Tibial artery (tissue), 4 donors: ENCODE results near the gene PHOX2B.

Experiments
- DNase-seq, 2 donors: peaks; one replicate each; pipeline ENCODE4 v3.0.0-alpha.2; 2019
- H3K27ac ChIP-seq, 2 donors: fragments of 200-600 bp; sonication (generic) in 1 of 2; 1 replicate in 1 of 2; 2 replicates in 1 of 2; pipeline ENCODE4 v1.5.1; 2018 to 2019; ENCODE audit warnings: mild to moderate bottlenecking in 1 of 2
- H3K27me3 ChIP-seq, 2 donors: fragments of 200-600 bp; sonication (generic) in 1 of 2; one replicate each; pipeline versions ENCODE4 v1.5.1 to v1.6.0; 2016 to 2019
- H3K36me3 ChIP-seq, 3 donors: fragments of 200-600 bp; sonication (generic) in 2 of 3; one replicate each; pipeline ENCODE4 v1.5.1; 2016 to 2019; ENCODE audit warnings: mild to moderate bottlenecking in 2 of 3
- H3K4me1 ChIP-seq, 4 donors: fragments of 200-600 bp; sonication (generic) in 2 of 4; 1 replicate in 3 of 4; 2 replicates in 1 of 4; pipeline ENCODE4 v1.5.1; 2016 to 2019
- H3K4me3 ChIP-seq, 2 donors: fragments of 200-600 bp; sonication (generic) in 1 of 2; 1 replicate in 1 of 2; 2 replicates in 1 of 2; pipeline ENCODE4 v1.5.1; 2018 to 2019; ENCODE audit warnings: mild to moderate bottlenecking in 2 of 2
- H3K9me3 ChIP-seq, 3 donors: fragments of 200-600 bp; sonication (generic) in 1 of 3; one replicate each; pipeline ENCODE4 v1.5.1; 2016 to 2019
- intact Hi-C: fragments of 100-400 bp; cut with DNase I; formaldehyde crosslinking; loops from one replicate; pipeline ENCODE4 v1.15.0; 2023; ENCODE audit warnings: low total_unique reads
- TF ChIP-seq, protein P1 (sequence below), 2 experiments: fragments of 200-600 bp in 1 of 2; fragments of 450-650 bp in 1 of 2; IDR thresholded peaks; one replicate each; pipeline ENCODE4 v1.5.1; 2017 to 2019; ENCODE audit warnings: antibody characterized with exemption in 2 of 2, mild to moderate bottlenecking in 1 of 2, moderate library complexity in 1 of 2

Gene PHOX2B

DNA sequence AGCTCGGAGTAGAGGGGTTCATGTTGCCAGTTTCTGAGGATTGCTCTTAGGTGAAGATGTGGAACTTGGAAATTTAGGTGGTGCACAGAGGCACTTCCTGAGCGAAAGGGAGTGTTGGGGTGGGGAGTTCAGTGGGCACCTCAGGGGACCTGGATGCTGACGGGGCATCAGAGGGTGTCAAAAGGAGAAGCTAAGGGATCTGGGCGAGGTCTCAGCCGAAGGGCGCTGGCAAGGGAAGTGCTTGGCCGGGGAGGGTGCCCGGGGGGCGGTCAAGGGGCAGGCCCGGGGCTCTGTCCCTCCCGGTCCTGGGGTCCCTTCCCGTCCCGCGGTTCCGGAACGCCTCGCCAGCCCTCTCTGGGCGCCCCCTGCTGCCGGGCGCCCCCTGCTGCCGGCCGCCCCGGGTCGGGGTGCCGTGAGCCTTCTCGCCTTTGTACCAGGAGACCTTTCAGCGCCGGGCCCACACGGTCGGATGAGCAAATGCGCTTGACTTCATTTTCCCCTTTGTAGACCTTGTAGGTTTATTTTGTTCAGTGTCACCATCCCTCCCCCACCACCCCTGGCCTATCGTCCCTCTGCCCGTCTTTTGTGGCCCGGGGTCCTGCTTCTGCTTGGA, 3.0 kb upstream of the PHOX2B start:
- Histone ChIP-seq H3K27ac (no peak overlapping the region), H3K27me3 (peaks cover 0 to 82% of the 10 kb centered on the region in 2 donors), H3K4me3 (no peak overlapping the region), H3K36me3 (no peaks in the 10 kb centered on the region), H3K9me3 (no peaks in the 10 kb centered on the region), H3K4me1 (peaks cover 0 to 26% (median 8%) of the 10 kb centered on the region in 4 donors)
- intact Hi-C loops, result no loop called here
- no peak for DNase-seq
- TF ChIP-seq, protein P1, sequence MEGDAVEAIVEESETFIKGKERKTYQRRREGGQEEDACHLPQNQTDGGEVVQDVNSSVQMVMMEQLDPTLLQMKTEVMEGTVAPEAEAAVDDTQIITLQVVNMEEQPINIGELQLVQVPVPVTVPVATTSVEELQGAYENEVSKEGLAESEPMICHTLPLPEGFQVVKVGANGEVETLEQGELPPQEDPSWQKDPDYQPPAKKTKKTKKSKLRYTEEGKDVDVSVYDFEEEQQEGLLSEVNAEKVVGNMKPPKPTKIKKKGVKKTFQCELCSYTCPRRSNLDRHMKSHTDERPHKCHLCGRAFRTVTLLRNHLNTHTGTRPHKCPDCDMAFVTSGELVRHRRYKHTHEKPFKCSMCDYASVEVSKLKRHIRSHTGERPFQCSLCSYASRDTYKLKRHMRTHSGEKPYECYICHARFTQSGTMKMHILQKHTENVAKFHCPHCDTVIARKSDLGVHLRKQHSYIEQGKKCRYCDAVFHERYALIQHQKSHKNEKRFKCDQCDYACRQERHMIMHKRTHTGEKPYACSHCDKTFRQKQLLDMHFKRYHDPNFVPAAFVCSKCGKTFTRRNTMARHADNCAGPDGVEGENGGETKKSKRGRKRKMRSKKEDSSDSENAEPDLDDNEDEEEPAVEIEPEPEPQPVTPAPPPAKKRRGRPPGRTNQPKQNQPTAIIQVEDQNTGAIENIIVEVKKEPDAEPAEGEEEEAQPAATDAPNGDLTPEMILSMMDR (IDR thresholded peaks at IDR 0.05), result no peak

DNA sequence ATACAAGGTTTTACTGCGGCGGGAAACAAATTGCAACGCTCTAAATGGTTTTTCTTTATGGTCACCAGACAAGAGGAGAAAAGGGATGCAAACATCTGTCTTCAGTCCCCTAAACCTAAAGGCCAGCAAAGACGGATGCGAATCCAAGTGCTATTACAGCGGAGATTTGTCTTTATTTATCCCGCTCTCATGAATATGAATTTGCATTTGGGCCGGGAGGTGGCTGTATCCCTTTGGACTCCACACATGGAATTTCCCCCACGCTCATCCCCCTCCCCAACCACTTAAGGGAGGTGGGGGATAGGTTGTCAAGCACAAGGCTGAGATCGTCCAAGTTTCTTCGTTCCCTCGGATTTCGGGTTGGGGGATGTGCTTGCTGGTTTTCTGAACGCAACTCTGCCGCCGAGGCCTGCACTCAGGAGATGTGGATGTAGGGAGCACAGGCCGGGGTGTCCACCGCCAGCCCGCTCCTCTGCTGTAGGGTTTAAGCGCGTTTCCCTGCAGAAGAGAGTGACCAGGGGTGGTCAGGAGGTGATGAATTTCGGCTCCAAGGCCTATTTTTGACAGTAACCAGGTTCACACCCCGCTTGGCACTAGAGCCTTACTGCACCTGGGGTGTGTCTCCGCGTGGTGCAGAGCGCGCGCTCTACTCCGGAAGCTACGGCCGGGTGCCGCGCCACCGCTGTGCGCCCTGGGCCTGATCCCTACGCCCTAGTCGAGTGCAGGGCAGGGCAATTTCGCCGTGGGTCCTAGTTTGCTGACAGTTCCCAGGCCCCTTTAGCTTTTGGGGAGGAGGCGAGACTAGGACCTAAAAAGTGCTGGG, 2.3 kb upstream of the PHOX2B start:
- Histone ChIP-seq H3K9me3 (no peaks in the 10 kb centered on the region), H3K4me1 (peaks cover 0 to 31% (median 14%) of the 10 kb centered on the region in 4 donors), H3K27me3 (peaks cover 5 to 83% of the 10 kb centered on the region in 2 donors), H3K4me3 (no peak overlapping the region), H3K36me3 (no peaks in the 10 kb centered on the region), H3K27ac (no peak overlapping the region)
- DNase-seq, result no peak
- intact Hi-C loops, result no loop called here
- TF ChIP-seq, protein P1 (IDR thresholded peaks at IDR 0.05), result no peak

DNA sequence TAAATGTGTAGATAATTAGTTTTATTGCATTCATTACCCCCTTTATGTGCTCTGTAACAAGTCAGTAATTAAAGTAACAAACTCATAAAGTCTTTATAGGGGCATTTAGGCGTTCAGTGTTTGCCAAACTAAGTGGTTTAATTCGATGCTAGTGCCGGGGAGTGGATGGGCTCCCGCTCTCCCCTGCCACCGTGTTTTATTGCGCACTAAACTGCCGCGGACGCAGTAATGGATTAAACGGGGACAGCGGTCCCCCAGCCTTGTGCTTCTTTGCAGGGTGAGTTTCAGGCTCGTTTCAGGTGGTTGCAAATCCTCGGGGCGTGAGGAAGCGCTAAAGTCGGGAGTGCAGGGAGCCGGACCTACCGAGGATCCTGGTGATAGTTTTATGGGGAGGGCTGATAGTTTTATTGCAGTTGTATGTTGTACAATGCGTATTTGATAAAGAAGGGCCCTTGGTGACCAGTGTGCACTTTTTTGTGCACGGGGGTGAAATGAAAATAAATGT, 1.6 kb upstream of the PHOX2B start:
- Histone ChIP-seq H3K27ac (no peak overlapping the region), H3K4me1 (peaks cover 0 to 35% (median 14%) of the 10 kb centered on the region in 4 donors), H3K4me3 (no peak overlapping the region), H3K9me3 (peaks cover 0 to 5% (median 5%) of the 10 kb centered on the region in 3 donors), H3K36me3 (no peaks in the 10 kb centered on the region), H3K27me3 (peaks cover 5 to 84% of the 10 kb centered on the region in 2 donors)
- intact Hi-C loops, result no loop called here
- TF ChIP-seq, protein P1 (IDR thresholded peaks at IDR 0.05), result no peak
- DNase-seq, result no peak

DNA sequence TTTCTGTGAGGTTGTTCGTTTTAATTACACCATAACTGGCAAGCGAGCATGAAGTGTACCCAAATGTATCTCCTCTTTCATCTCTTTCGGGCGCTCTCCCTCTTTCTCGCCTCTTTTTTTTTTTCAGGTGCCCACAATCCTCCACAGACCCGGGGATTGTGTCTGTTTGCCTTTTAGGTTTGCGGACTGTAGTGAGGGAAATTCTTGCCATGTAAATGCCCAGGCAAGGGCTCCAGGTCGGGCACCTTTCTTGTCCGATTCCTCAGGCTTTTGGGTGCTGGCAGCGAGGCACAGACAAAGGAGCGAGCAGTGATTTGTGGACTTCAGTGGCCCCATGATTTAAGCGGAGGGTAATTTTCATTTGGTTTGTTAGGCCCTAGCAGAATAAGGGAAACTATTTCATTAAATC, 1.1 kb upstream of the PHOX2B start:
- Histone ChIP-seq H3K4me3 (no peak overlapping the region), H3K27me3 (peaks cover 5 to 88% of the 10 kb centered on the region in 2 donors), H3K36me3 (no peaks in the 10 kb centered on the region), H3K9me3 (peaks cover 0 to 9% (median 5%) of the 10 kb centered on the region in 3 donors), H3K4me1 (peaks cover 0 to 35% (median 14%) of the 10 kb centered on the region in 4 donors), H3K27ac (no peak overlapping the region)
- TF ChIP-seq, protein P1 (IDR thresholded peaks at IDR 0.05), result no peak
- intact Hi-C loops, result no loop called here
- no peak for DNase-seq

DNA sequence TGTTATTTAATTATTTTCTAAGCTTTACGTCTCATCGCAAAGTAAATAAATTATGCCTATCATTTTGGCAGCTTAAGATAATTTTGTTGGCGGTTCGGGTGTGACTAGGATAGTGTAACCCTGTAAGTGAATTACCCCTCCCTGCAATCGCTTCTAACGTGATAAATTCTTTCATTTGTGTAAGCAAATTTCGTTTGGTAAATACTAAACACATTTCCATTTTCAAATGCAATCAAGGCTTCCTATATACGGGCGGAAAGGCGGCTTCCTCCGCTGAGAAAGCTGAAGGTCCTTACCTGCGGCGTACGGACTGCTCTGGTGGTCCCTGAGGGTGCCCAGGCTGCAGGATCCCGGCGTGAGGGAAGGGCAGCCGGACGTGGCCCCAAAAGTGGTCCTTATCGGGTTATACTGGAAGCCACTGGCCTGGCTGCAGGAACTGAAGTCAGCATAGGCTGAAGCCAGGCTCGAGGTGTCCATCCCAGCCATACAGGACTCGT, 403 bp downstream of the PHOX2B start:
- Histone ChIP-seq H3K9me3 (peaks cover 0 to 9% (median 5%) of the 10 kb centered on the region in 3 donors), H3K36me3 (no peaks in the 10 kb centered on the region), H3K4me1 (peaks cover 0 to 35% (median 14%) of the 10 kb centered on the region in 4 donors), H3K4me3 (no peak overlapping the region), H3K27me3 (peaks cover 5 to 87% of the 10 kb centered on the region in 2 donors), H3K27ac (no peak overlapping the region)
- TF ChIP-seq, protein P1 (IDR thresholded peaks at IDR 0.05), result no peak
- intact Hi-C loops, result no loop called here
- DNase-seq, result no peak
